Neuron (in vitro differentiated cells): Measurements from ENCODE around the gene STK10.
A peak's percentile ranks its signal among the peaks of the same experiment; 100 is the strongest.

ENCODE experiments used
- H2AFZ ChIP-seq: one replicate; pipeline ENCODE4 v1.6.1; 2013; ENCODE audit warnings: low read depth, mild to moderate bottlenecking, inconsistent platforms, low read length, moderate library complexity
- H3K27me3 ChIP-seq: one replicate; pipeline ENCODE4 v1.6.1; 2013; ENCODE audit warnings: low read length; ENCODE audit not compliant: insufficient read depth
- H3K36me3 ChIP-seq: one replicate; pipeline ENCODE4 v1.6.1; 2013; ENCODE audit warnings: low read length; ENCODE audit not compliant: insufficient read depth
- H3K4me1 ChIP-seq: one replicate; pipeline ENCODE4 v1.6.1; 2013; ENCODE audit warnings: low read length; ENCODE audit not compliant: insufficient read depth
- H3K4me3 ChIP-seq: 2 replicates; pipeline ENCODE4 v1.5.1; 2013; ENCODE audit warnings: mild to moderate bottlenecking, low read length, moderate library complexity
- H3K9me3 ChIP-seq: one replicate; pipeline ENCODE4 v1.6.1; 2013; ENCODE audit warnings: low read length

The STK10 gene

DNA sequence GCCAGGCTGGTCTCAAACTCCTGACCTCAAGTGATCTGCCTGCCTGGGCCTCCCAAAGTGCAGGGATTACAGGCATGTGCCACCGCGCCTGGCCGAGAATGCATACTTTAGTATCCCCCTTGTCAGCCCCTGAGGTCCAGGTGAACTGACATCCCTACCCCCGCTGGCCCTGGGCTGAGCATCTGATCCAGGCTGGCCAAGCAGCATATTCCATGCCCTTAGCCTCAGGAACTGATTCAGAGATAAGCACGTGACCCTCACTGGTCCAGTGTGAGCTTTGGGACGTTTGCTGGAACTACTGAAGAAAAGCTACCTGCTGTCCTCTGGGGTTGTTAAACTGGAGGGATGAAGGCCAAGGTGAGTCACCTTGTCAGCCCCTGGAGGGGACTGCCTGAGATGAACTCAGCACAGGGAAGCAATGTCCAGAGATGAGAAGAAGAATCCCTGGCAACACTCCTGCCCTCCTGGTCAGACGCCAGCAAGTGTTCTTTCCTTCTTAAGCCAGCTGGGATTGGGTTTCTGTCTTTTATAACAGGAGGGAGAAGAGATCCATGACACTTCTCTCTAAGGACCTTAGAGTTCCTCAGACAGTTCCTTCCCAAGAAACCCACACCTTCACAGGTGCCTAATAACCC is 122.5 kb downstream of the STK10 start:
- Histone ChIP-seq H3K4me3 (no peak overlapping the region), H2AFZ (no peak overlapping the region), H3K4me1 (peaks cover 18% of the 10 kb centered on the region), H3K9me3 (no peaks in the 10 kb centered on the region), H3K27me3 (no peaks in the 10 kb centered on the region), H3K36me3 (no peaks in the 10 kb centered on the region)

DNA sequence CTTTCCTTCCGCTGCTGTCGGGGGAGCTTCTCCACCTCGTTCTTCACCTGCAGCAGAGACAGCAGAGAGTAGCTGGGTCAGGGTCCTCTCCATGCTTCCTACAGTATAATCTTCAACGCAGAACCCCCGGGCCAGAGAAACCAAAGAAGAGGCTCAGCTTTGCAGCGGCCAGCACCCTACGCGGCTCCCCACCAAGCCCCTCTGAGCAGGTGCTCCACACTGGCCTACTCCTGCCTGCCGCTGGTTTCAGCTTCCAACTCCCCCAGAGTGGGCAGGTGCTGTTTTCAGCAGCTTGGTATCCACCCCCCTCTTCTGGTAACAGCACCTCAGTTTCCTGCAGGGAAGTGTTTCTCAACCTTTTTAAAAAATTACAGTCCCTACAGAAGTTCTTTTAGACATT is 123.3 kb downstream of the STK10 start:
- no peak overlapping the region for H3K4me3 ChIP-seq
- H2AFZ ChIP-seq: no peak overlapping the region
- peaks cover 18% of the 10 kb centered on the region for H3K4me1 ChIP-seq
- H3K27me3 ChIP-seq: no peaks in the 10 kb centered on the region
- no peaks in the 10 kb centered on the region for H3K36me3 ChIP-seq
- H3K9me3 ChIP-seq: no peaks in the 10 kb centered on the region

DNA sequence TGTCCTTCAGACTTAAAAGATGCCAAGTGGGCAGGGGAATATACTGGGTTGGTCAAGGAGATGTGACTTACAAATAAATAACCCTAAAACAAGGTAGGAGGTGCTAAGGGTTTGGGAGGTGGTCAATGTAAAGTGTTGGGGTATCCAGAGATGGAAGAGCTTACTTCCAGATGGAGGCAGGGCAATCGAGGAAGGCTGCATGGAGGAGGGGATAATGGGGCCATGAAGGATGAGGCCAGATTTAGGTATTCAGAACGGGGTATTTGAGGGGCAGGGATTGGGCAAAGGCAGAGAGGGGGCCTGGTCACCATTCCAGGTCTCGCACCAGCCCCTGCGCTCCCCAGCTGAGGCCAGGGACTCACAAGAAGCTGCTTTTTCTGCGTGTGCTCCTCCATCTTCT is 123.7 kb downstream of the STK10 start:
- Histone ChIP-seq H3K4me1 (peaks cover 18% of the 10 kb centered on the region), H3K27me3 (no peaks in the 10 kb centered on the region), H2AFZ (peak overlapping the region; percentile 66), H3K9me3 (no peaks in the 10 kb centered on the region), H3K36me3 (no peaks in the 10 kb centered on the region), H3K4me3 (peak overlapping the region; percentile 5)

DNA sequence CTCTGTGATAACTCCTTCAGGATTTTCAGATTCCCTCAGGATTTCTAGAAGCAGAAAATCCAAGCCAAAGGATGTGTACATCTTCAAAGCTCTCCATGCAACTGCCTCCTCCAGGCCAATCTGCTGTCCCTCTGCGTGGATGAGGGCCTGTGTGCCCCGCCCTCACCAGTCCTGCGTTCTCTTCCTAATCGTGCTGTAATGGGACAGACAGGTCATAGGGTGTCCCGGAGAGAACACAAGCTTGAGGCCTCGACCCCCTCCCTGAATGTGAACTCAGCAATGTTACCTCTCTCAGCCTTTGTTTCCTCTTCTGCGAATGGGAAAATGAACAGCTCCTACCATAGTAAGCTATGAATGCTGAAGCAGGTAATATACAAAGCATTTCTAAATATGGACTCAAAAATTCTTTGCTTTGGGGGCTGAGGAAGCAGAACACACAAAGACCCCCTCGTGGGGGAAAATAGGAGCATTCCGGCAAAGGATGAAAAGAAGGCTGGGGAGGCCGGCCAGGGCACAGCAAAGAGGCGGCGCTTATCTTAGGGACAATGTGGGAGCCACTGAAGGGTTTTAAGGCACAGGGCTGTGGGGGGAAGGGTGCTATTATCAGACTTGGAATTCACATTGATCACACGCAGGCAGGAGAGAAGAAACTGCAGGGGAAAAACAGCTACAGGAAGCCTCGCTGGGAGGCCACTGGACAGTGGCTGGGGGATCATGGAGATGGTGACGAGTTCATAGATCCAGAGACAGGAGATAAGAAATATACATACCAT is 124.4 kb downstream of the STK10 start:
- peaks cover 18% of the 10 kb centered on the region for H3K4me1 ChIP-seq
- peak overlapping the region; percentile 66 for H2AFZ ChIP-seq
- peak overlapping the region; percentile 5 for H3K4me3 ChIP-seq
- H3K36me3 ChIP-seq: no peaks in the 10 kb centered on the region
- H3K9me3 ChIP-seq: no peaks in the 10 kb centered on the region
- no peaks in the 10 kb centered on the region for H3K27me3 ChIP-seq

DNA sequence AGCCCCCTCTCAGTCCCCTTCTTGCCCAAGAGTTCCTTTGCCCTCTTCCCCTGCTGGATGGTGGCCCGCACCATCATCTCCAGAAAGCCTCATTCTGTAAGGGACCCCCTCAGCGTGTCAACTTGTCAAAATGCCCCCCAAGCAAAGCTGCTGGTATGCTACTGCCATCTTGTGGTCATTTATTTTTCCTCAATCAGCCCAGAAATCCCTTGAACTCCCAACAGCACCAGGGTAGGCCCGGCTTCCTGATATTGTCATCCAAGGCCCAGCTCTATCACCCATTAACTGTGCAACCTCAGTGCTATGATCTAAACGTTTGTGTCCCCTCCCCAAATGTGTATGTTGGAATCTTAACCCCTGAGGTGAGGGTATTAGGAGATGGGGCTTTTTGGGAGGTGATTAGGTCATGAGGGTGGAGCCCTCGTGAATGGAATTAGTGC is 128.3 kb downstream of the STK10 start:
- Histone ChIP-seq H3K9me3 (no peaks in the 10 kb centered on the region), H3K4me1 (peaks cover 16% of the 10 kb centered on the region), H3K4me3 (no peak overlapping the region), H3K36me3 (no peaks in the 10 kb centered on the region), H2AFZ (no peak overlapping the region), H3K27me3 (no peaks in the 10 kb centered on the region)

DNA sequence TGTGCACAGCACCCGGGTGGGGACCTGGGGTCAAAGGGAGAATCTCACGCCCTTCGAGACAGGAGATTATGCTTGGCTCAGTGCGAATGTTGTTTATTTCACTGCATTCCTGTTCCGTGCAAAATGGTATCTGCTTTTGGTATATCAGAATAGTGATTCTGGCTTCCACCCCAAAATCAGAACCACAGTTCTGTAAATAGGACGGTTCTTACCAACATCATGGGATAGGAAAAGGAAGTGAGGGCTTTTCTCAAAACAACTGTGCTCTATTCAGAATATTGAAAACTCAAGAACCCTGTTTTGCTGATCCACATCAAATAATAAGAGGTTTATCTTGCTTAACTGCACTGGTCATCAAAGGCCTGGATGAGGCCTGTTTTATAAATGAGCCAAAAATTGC is 129.9 kb downstream of the STK10 start:
- no peaks in the 10 kb centered on the region for H3K27me3 ChIP-seq
- H2AFZ ChIP-seq: no peak overlapping the region
- no peaks in the 10 kb centered on the region for H3K36me3 ChIP-seq
- H3K4me1 ChIP-seq: peaks cover 1% of the 10 kb centered on the region
- H3K4me3 ChIP-seq: no peak overlapping the region
- no peaks in the 10 kb centered on the region for H3K9me3 ChIP-seq

DNA sequence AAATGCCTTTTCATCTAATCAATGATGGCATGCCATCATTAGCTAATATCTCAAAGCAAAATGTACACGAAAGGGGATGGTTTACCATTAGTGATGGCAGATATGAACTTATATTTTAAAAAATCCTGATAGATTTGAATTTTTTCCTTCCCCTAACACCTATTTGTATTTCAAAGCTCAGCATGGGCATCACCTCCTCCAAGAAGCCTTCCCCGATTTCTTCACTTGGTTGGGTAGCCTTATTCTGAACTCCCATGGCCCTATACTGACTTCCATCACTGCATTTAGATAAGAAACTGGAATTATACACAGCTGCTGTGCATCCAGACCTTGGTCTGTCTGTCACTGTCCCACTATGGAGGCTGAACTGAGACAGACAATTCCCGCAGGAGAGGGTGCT is 132.0 kb downstream of the STK10 start:
- no peak overlapping the region for H2AFZ ChIP-seq
- no peaks in the 10 kb centered on the region for H3K27me3 ChIP-seq
- H3K4me3 ChIP-seq: no peak overlapping the region
- no peaks in the 10 kb centered on the region for H3K36me3 ChIP-seq
- no peaks in the 10 kb centered on the region for H3K9me3 ChIP-seq
- peaks cover 7% of the 10 kb centered on the region for H3K4me1 ChIP-seq

DNA sequence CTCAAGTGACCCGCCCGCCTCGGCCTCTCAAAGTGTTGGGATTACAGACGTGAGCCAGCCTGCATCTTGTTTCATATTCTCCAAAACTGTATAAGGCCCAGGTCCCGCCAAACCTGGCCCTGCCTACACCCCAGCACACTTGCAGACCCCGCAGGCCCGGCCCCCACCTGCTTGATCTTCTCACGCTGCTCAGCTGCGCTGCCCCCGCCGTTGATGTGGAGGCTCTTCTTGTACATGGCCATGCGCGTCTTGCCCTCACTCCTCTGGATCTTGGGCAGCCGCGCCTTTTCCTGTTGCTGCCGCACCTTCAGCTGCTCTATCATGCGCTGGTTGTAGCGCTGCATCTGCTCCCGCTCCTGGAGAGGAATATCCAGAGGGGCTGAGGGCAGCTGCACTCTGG is 132.6 kb downstream of the STK10 start:
- H3K4me3 ChIP-seq: no peak overlapping the region
- H3K27me3 ChIP-seq: no peaks in the 10 kb centered on the region
- no peaks in the 10 kb centered on the region for H3K36me3 ChIP-seq
- peaks cover 7% of the 10 kb centered on the region for H3K4me1 ChIP-seq
- H3K9me3 ChIP-seq: no peaks in the 10 kb centered on the region
- H2AFZ ChIP-seq: no peak overlapping the region

DNA sequence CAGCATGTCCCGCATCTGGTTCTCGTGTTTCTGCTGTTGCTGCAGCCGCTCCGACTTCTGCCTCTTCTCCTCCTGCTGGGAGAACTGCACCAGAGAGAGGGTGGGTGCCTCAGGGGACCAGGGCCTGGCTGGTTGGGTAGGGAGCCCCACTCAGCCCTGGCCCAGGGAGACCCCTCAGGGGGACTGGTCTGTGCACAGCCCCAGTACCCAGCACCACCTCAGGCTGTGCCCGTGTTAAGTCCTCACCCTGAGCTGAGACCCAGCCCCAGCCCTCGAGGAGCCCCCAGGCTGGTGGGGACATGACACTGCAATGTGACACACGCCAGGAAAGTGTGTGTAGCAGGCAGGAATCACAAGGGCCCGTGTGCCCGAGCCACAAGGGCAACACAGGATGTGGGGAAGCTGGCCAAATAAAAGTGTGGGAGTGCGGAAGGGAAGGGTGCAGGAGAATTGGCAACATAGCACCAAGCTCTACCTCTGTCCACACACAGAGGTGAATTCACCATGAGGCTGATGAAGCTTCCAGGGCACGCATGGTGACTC is 133.3 kb downstream of the STK10 start:
- H2AFZ ChIP-seq: no peak overlapping the region
- H3K36me3 ChIP-seq: no peaks in the 10 kb centered on the region
- H3K27me3 ChIP-seq: no peaks in the 10 kb centered on the region
- H3K4me1 ChIP-seq: peaks cover 7% of the 10 kb centered on the region
- no peak overlapping the region for H3K4me3 ChIP-seq
- H3K9me3 ChIP-seq: no peaks in the 10 kb centered on the region

DNA sequence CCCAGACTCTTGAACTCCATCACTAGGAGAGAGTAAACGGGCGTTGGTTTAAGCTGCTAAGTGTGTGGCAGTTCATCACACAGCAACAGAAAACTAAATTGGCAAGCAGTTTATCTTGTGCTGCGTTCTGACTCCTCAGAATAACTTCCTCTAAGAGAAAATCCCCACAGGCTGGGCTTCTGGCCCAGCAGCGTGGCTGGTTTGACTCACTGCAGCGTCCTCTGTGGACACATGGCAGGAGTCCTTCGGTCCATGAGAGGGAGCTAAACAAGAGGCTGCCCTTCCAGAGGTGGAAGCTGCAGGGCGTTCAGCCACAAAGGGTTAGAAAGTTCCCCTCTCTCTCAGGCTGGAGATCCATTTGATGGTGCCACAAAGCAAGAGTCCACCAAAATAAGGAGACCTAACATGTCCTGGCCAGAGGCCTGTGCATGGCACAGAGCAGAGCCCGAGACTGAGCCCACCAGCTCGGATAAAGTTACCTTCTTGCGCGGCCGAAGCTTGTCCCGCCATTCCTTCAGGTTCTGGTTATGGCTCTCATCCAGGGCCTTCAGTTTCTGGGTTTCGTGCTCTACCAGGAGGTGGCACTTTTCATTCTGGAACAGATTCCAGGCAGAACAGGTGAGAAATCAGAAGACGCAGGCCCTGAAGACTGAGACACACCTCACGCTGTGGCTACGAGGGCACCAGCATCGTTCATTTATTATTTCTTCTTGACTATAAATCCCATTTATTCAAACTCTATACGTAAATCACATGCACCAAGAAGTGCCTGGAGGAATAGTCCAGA is 135.4 kb downstream of the STK10 start:
- Histone ChIP-seq H3K27me3 (no peaks in the 10 kb centered on the region), H3K36me3 (no peaks in the 10 kb centered on the region)

DNA sequence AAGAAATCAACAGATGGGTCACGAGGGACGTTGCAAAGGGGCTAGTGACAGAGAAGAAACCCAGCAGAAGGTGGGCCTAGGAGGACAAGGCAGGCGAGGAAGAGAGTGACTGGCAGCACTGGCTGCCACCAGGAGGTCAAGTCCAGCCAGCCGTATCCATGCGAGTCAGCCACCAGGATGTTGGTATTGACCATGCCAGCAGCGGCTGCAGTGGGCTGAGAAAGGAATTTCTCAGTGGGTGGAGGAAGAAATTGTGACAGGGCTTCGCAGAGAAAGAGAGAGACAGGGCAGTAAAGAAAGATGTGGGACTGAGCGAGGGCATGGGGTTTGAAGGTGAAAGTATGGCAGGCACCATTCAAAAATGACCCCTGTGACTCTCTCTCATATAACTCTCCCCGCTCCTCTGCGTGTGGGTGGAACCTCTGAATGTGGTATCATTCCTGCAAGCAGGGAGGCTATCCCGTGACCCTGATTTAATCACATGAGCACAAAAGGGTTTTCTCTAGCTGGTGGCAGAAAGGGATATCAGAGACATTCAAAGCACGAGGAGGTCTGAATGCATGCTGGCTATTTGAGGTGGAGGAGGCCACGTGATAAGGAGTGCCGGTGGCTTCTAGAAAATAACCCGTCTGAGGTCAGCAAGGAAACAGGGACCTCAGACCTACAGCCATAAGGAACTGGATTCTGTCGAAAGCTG is 136.2 kb downstream of the STK10 start:
- no peaks in the 10 kb centered on the region for H3K36me3 ChIP-seq
- no peaks in the 10 kb centered on the region for H3K9me3 ChIP-seq
- H2AFZ ChIP-seq: no peak overlapping the region

More for the DNA sequence above, 135.4 kb downstream of the STK10 start:
- Histone ChIP-seq H3K9me3 (no peaks in the 10 kb centered on the region), H2AFZ (no peak overlapping the region), H3K4me1 (peaks cover 7% of the 10 kb centered on the region), H3K4me3 (no peak overlapping the region)

DNA sequence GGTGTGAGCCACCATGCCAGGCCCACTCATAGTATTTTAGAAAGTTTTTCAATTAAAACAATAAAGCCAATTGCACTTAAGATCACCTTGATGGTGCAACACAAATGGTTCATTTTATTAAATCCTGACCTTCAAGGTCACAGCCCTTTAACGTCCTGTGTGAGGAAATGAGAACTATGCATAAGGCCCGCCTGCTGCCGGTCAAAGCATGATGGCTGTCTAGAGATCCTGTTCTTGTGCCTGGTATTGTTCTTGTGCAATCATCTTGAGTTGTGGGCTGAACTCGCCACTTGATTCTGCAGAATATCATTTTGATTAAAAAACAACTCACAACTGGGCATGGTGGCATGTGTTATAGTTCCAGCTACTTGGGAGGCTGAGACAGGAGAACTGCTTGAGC is 137.9 kb downstream of the STK10 start:
- H3K9me3 ChIP-seq: no peaks in the 10 kb centered on the region
- no peaks in the 10 kb centered on the region for H3K36me3 ChIP-seq
- H3K27me3 ChIP-seq: no peaks in the 10 kb centered on the region
- H3K4me1 ChIP-seq: peaks cover 7% of the 10 kb centered on the region
- no peak overlapping the region for H2AFZ ChIP-seq
- H3K4me3 ChIP-seq: no peak overlapping the region

More for the DNA sequence above, 136.2 kb downstream of the STK10 start:
- H3K27me3 ChIP-seq: no peaks in the 10 kb centered on the region
- no peak overlapping the region for H3K4me3 ChIP-seq
- H3K4me1 ChIP-seq: peaks cover 7% of the 10 kb centered on the region
